DOHH2 (cell line): ENCODE data around the gene VNN1.

Experiments
- CTCF ChIP-seq: fragments of 200-600 bp; sonication (generic); IDR thresholded peaks from one replicate; pipeline ENCODE4 v1.5.1; 2014; ENCODE audit warnings: antibody characterized with exemption, mild to moderate bottlenecking, low read depth, low read length; ENCODE audit not compliant: poor library complexity, severe bottlenecking
- EZH2phosphoT487 ChIP-seq: fragments of 200-600 bp; sonication (generic); IDR thresholded peaks from 2 replicates; pipeline ENCODE4 v1.6.1; 2017; ENCODE audit warnings: borderline replicate concordance, mild to moderate bottlenecking, antibody characterized with exemption, low read length, moderate library complexity, mixed read lengths

GRCh38 chr6:132683543-132683942 lies 30.3 kb downstream of the VNN1 start:
- TF ChIP-seq CTCF: no peak
- TF ChIP-seq EZH2phosphoT487: no peak
